GM12873 (cell line): ENCODE results near the gene DCDC2.

Source experiments
- TF ChIP-seq, protein P1 (sequence below): IDR thresholded peaks from 2 replicates; pipeline ENCODE4 v1.5.1; 2012; ENCODE audit warnings: low read depth, mild to moderate bottlenecking, moderate library complexity, low read length, control low read depth; ENCODE audit not compliant: insufficient read depth; ENCODE audit errors: missing control alignments

Gene DCDC2

DNA sequence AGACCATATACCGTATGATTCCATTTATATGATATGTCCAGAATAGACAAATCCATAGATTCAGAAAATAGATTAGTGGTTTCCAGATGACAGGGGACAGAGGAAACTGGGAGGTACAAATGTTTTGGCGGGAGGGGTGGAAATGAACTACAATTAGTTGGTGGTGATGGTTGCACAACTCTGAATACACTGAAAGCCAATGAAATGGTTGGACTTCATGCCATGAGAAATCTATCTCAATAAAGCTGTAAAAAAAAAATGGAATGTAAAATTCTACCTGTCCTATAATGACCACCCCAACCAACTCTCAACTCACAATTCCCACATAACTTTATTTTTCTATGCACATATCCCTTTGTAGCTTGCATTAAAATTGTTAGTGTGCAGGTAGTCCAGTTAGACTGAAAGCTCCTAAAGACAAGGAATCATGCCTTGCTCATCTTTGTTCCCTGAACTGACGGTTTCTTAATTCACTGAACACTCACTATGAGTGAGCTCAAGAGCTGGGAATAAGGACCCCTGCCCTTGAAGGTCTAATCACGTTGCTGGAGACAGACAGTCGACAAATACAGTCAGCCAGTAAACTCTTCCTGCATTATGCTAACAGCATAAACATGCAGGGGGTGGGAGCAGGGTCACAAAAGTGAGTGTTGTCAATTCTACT is 1.4 kb downstream of the DCDC2 start:
- TF ChIP-seq, protein P1, sequence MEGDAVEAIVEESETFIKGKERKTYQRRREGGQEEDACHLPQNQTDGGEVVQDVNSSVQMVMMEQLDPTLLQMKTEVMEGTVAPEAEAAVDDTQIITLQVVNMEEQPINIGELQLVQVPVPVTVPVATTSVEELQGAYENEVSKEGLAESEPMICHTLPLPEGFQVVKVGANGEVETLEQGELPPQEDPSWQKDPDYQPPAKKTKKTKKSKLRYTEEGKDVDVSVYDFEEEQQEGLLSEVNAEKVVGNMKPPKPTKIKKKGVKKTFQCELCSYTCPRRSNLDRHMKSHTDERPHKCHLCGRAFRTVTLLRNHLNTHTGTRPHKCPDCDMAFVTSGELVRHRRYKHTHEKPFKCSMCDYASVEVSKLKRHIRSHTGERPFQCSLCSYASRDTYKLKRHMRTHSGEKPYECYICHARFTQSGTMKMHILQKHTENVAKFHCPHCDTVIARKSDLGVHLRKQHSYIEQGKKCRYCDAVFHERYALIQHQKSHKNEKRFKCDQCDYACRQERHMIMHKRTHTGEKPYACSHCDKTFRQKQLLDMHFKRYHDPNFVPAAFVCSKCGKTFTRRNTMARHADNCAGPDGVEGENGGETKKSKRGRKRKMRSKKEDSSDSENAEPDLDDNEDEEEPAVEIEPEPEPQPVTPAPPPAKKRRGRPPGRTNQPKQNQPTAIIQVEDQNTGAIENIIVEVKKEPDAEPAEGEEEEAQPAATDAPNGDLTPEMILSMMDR: no peak

DNA sequence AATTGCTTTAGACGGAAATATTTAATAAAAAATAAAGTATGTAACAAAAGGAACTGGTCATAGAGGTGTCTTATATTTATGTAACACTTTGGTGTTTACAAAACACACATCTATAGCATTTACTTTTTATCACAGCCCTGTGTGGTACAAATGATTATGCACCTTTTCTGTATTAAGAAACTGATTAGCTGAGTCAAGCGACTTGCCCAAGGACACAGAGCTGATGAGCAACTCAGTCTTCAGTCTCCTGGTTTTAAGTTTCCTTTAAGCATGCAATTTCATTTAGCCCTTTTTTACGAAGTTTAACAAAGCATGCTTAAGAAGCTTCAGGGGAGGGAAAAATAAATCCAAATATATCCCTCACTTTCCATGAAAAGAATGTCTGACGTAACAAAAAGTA is 2.5 kb downstream of the DCDC2 start:
- TF ChIP-seq, protein P1: no peak

DNA sequence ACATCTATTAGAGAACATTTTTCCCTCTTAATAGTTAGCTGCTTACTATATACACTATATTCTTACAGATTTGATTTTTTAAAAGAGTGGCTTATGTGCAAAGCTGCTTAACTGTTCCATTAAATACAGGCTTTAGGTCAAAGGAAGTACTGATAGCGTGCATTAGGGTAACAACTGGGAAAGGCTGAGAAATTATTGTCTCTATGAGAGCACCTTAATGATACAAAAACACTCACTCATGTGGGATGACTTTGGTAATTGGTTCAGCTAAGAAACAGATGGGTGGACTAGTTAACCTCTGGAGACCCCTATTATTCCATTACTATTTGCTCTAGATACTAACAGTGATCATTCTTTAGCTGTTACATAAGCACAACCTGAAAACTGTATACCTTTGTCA is 4.0 kb downstream of the DCDC2 start:
- TF ChIP-seq, protein P1: no peak

DNA sequence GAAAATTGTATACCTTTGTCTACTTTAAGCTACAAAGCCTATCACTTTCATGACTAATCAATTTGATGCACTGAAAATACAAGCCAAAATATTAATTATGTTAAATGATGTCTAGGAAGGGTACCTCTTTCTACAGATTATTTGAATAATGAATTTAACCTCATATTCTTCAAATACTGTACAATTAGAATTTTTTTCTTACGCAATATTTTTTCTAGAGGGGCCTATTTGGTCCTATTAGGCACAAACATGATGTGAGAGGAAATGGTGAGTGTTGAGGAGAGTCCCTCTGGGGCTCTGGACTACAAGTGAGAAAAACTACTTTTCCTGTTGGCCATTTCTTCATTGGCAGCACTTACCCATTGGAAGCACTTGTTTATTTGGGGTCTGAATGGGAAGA is 5.4 kb downstream of the DCDC2 start:
- TF ChIP-seq, protein P1: no peak

DNA sequence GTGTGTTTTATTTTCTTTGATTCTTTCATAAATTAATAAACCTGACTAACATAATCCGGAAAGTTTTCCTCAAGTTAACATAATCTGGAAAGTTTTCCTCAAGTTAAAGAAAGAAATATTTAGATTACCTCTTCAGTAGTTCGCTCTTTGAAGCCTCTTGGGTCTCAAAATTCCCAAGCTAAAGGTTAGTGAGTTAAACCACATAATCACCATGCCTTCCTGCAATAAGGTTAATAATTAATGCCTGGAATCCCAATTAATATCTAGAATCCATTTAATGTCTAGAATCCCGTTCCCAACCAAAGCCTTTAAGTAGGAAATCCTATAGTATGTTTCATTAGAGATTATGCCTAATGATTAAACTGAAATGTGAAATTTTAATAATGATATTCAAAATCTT is 12.9 kb downstream of the DCDC2 start:
- TF ChIP-seq, protein P1: no peak

DNA sequence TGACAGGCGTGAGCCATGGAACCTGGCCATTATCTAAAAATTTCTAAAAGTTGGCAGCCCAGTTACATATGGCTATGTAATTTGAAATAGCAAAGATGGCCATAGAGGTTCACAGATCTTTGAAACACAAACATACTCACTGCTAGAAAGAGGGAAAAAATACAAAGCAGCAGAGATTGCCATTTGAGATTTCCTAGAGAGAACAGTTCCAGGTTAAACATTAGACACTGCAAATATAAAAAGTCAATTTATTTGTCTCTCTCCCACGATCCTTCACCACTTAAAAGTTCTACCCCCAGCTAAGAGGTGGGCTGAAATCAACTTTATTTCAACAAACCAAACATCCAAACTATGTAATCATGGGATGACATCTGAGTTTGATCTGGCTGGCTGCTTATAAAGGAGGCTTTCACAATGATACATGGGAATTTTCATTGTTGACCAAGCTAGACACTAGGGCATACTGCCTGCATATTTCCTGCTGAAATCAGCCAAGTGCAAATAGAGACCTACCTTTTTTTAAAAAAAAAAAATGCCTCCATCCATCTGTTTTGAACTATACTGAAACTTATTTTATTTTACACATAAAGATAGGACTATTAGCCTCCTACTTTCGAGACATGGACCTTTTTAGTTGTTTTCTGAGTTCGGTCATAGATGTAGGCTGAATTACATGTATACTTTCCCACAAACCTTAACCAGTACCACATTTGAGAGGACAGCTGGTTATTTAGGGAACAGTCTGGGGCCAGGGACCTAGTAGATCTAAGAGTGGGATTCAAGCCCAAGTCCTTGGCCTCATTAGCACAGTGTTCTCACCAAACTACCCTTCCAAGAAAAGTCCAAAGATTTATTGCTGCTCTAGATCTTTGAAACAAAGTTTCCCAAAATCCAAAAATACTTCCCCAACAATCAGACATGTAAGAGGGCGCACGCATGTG is 16.6 kb downstream of the DCDC2 start:
- TF ChIP-seq, protein P1: no peak

DNA sequence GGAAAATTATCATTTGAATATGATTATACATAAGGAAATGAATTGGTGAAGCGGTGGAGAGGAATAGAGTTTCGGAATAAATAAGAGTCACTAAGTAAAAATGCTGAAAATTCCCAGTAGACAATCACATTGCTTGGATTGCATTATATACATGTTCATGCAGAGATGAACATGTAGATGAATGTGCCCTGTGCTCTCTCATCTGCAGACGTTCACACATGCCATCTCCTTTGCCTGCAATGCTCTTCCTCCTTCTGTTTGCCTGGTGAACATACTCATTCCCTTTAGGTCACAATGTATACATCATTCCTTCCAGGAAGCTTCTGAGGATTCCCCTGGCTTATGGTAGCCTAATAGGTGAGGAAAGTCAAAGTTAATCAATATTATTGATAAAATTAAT is 17.9 kb downstream of the DCDC2 start:
- TF ChIP-seq, protein P1: no peak
